K562 (cell line): ENCODE results near the gene SMIM23. TPM values are rescaled to one million over a fixed set of nuclear protein-coding genes. Genes with fewer than 3 reads are reported as not detected.

ENCODE experiments used
- ATAC-seq: fragments of 200-7000 bp; cut with Tn5 transposase; 3 replicates; pipeline ENCODE4 v1.9.1; 2020; ENCODE audit warnings: moderate library complexity
- BruUV-seq: library from RNA; stranded (reverse); fragments of 400-500 nt; replicated peaks from 2 replicates; lab custom pipeline; 2021; lab: Mats Ljungman, UMichigan
- CTCF ChIA-PET: fragments of 300-600 bp; formaldehyde crosslinking; extraction: SDS; loops from one replicate; lab custom pipeline; 2021; ENCODE audit warnings: low intra/inter-chr PET ratio; lab: Yijun Ruan, JAX
- POLR2A ChIA-PET: fragments of 300-600, 350-650 bp; sonication (Branson Sonifier 250); formaldehyde crosslinking; extraction: SDS; loops from one replicate; lab custom pipeline; 2021; ENCODE audit warnings: antibody characterized with exemption, inconsistent platforms; lab: Yijun Ruan, JAX
- DNase-seq, 4 experiments: peaks; one replicate each; pipeline versions ENCODE4 v3.0.0 to v3.0.0-alpha.2; 2011 to 2018; ENCODE audit warnings: low spot score in 3 of 4, mixed read lengths in 3 of 4; ENCODE audit errors: extremely low read depth in 1 of 4
- FAIRE-seq: peaks from 2 replicates; lab custom pipeline; 2011; peaks lifted over from hg19 to GRCh38; lab: Jason Lieb, UNC
- H2AFZ ChIP-seq: 2 replicates; pipeline ENCODE4 v1.6.0; 2011; ENCODE audit warnings: low read depth, low read length, control low read depth, inconsistent platforms
- H3K27ac ChIP-seq: fragments of 200-600 bp; 3 replicates; pipeline ENCODE4 v1.8.0; 2011; ENCODE audit warnings: low read depth, mild to moderate bottlenecking, control low read depth, inconsistent platforms, low read length, moderate library complexity, mixed read lengths; ENCODE audit errors: extremely low read depth
- H3K27me3 ChIP-seq, 2 experiments: fragments of 300-600 bp in 1 of 2; 2 replicates in 1 of 2; 3 replicates in 1 of 2; pipeline versions ENCODE4 v1.6.0 to v1.8.0; 2011; ENCODE audit warnings: inconsistent platforms in 2 of 2, low read length in 2 of 2, mild to moderate bottlenecking in 1 of 2, mixed read lengths in 1 of 2, moderate library complexity in 1 of 2; ENCODE audit not compliant: control insufficient read depth in 2 of 2, insufficient read depth in 2 of 2
- H3K36me3 ChIP-seq: fragments of 300-600 bp; 3 replicates; pipeline ENCODE4 v1.8.0; 2011; ENCODE audit warnings: mild to moderate bottlenecking, low read length, inconsistent platforms; ENCODE audit not compliant: control insufficient read depth, insufficient read depth
- H3K4me1 ChIP-seq, 2 experiments: fragments of 200-600 bp in 1 of 2; replicated peaks in 1 of 2; 2 replicates in 1 of 2; 3 replicates in 1 of 2; pipeline versions ENCODE4 v1.5.1 to v1.8.0; 2011; ENCODE audit warnings: inconsistent platforms in 2 of 2, low read length in 2 of 2, mild to moderate bottlenecking in 1 of 2, mixed read lengths in 1 of 2, moderate library complexity in 1 of 2; ENCODE audit not compliant: control insufficient read depth in 2 of 2, insufficient read depth in 2 of 2
- H3K4me2 ChIP-seq: 2 replicates; pipeline ENCODE4 v1.6.1; 2011; ENCODE audit warnings: low read length, control low read depth, inconsistent platforms, mixed read lengths; ENCODE audit not compliant: insufficient read depth
- H3K4me3 ChIP-seq: fragments of 200-600 bp; sonication (generic), shearing (Covaris generic); 2 replicates; pipeline ENCODE4 v1.5.1; 2016; ENCODE audit warnings: control low read depth, inconsistent platforms
- H3K79me2 ChIP-seq: fragments of 200-600 bp; 3 replicates; pipeline ENCODE4 v1.8.0; 2011; ENCODE audit warnings: low read length, inconsistent platforms; ENCODE audit not compliant: control insufficient read depth, insufficient read depth
- H3K9ac ChIP-seq, 2 experiments: 2 replicates each; pipeline versions ENCODE4 v1.6.0 to v1.6.1; 2011; ENCODE audit warnings: low read depth in 2 of 2, low read length in 2 of 2, control low read depth in 1 of 2, inconsistent platforms in 1 of 2, mild to moderate bottlenecking in 1 of 2, mixed read lengths in 1 of 2; ENCODE audit not compliant: insufficient read depth in 1 of 2
- H3K9me1 ChIP-seq: one replicate; pipeline ENCODE4 v1.6.0; 2011; ENCODE audit warnings: inconsistent platforms, mild to moderate bottlenecking, low read length, moderate library complexity; ENCODE audit not compliant: control insufficient read depth, insufficient read depth
- H3K9me3 ChIP-seq: replicated peaks from 2 replicates; pipeline ENCODE4 v1.5.1; 2011; ENCODE audit warnings: low read depth, low read length, inconsistent platforms; ENCODE audit not compliant: control insufficient read depth, insufficient read depth
- H4K20me1 ChIP-seq: replicated peaks from 2 replicates; pipeline ENCODE4 v1.6.1; 2011; ENCODE audit warnings: low read length, inconsistent platforms, mixed read lengths; ENCODE audit not compliant: control insufficient read depth, insufficient read depth
- NFYB ChIP-seq: IDR thresholded peaks from 2 replicates; pipeline ENCODE4 v1.6.1; 2011; ENCODE audit warnings: mild to moderate bottlenecking, moderate library complexity; ENCODE audit not compliant: insufficient read length; ENCODE audit errors: extremely low read depth
- RAD51 ChIP-seq: fragments of 450-650 bp; IDR thresholded peaks from 2 replicates; pipeline ENCODE4 v1.7.1; 2016; ENCODE audit warnings: low read depth, mild to moderate bottlenecking, borderline replicate concordance
- TOE1 ChIP-seq, 2 experiments: fragments of 450-650 bp in 1 of 2; sonication (generic) in 1 of 2; formaldehyde crosslinking in 1 of 2; IDR thresholded peaks; 2 replicates each; pipeline versions ENCODE4 v1.7.1 to v1.8.0; 2016 to 2022; ENCODE audit warnings: borderline replicate concordance in 2 of 2, mild to moderate bottlenecking in 2 of 2, antibody characterized with exemption in 1 of 2, inconsistent platforms in 1 of 2, low read depth in 1 of 2, missing genetic modification reagents in 1 of 2, moderate library complexity in 1 of 2
- WGBS: fragments of 100-300 bp; shearing (Covaris generic); methylation state at CpG from one replicate; pipeline ENCODE4 v1.1.6; 2016; ENCODE audit warnings: low coverage, mixed read lengths; ENCODE audit not compliant: insufficient coverage; ENCODE audit errors: missing lambda C conversion rate; 5-methylcytosine and 5-hydroxymethylcytosine counted together
- in situ Hi-C: fragments of 300-500 bp; cut with MboI; formaldehyde crosslinking; loops from 4 replicates; pipeline ENCODE4 v1.15.0; 2018; ENCODE audit warnings: inconsistent platforms, mixed read lengths
- intact Hi-C: fragments of 100-400 bp; cut with micrococcal nuclease; formaldehyde crosslinking; loops from 2 replicates; pipeline ENCODE4 v1.14.2; 2022
- polyA plus RNA-seq, 8 experiments: library from polyadenylated mRNA; depleted of rRNA in 4 of 8; stranded (reverse) in 5 of 8; unstranded in 3 of 8; fragments of >200 nt; fragmentation: Nextera tagmentation in 2 of 8; fragmentation: Illumina TruSeq in 1 of 8; extraction: Ambion mirVana in 2 of 8; extraction: Trizol in 1 of 8; gene quantifications; 2 replicates each; pipeline versions ENCODE4 v1.2.1 to v1.2.3, GENCODE V29; 2011 to 2014; ENCODE audit warnings: inconsistent platforms in 1 of 8, missing spikeins in 1 of 8
- total RNA-seq, 7 experiments: library from RNA; depleted of rRNA in 6 of 7; stranded (reverse); fragments of >200 nt in 6 of 7; fragmentation: Illumina TruSeq in 2 of 7; extraction: Trizol in 2 of 7; gene quantifications; 2 replicates each; pipeline versions ENCODE4 v1.2.1 to v1.2.3, GENCODE V29; 2011 to 2021; ENCODE audit warnings: low replicate concordance in 1 of 7
- TF ChIP-seq, protein P1 (sequence below): sonication (generic); formaldehyde crosslinking; IDR thresholded peaks from 2 replicates; pipeline ENCODE4 v1.5.0; 2020; ENCODE audit warnings: missing genetic modification reagents
- TF ChIP-seq, protein P2 (sequence below): sonication (generic); formaldehyde crosslinking; IDR thresholded peaks from 2 replicates; pipeline ENCODE4 v1.9.0; 2022; ENCODE audit warnings: mild to moderate bottlenecking, missing genetic modification reagents

Gene SMIM23
- total and polyA plus RNA-seq, 9 of the 15 experiments (the other 6 are each of a cell fraction or from before 2014, with no cell fraction given): not detected

- FAIRE-seq: no peak
- in situ Hi-C loops: no loop called here
- ChIA-PET CTCF (no interaction called here), POLR2A (interaction anchor here (0.7 to 2.6 kb wide), 2 partner anchors 10 to 18 kb away, joined by 3 to 11 read pairs; no protein-coding TSS in a partner anchor)
- H3K4me3 ChIP-seq: no peak overlapping the region
- no peaks in the 10 kb centered on the region for H3K36me3 ChIP-seq
- H3K27me3 ChIP-seq: peaks cover under 1 to 10% of the 10 kb centered on the region in 2 experiments; a peak in 3 of 5 replicates
- H3K9ac ChIP-seq: no peak overlapping the region
- intact Hi-C loops: no loop called here
- H3K79me2 ChIP-seq: no peaks in the 10 kb centered on the region
- BruUV-seq: no TSS peak
- DNase-seq: peak; percentile 7 to 62 (median 46)
- H3K4me2 ChIP-seq: no peak overlapping the region
- peaks cover 14 to 17% of the 10 kb centered on the region in 2 experiments; a peak in 4 of 5 replicates for H3K4me1 ChIP-seq
- no peaks in the 10 kb centered on the region for H4K20me1 ChIP-seq
- no peaks in the 10 kb centered on the region for H3K9me3 ChIP-seq
- H2AFZ ChIP-seq: no peak overlapping the region
- TF ChIP-seq NFYB: peak; percentile 45
- TF ChIP-seq, protein P1, sequence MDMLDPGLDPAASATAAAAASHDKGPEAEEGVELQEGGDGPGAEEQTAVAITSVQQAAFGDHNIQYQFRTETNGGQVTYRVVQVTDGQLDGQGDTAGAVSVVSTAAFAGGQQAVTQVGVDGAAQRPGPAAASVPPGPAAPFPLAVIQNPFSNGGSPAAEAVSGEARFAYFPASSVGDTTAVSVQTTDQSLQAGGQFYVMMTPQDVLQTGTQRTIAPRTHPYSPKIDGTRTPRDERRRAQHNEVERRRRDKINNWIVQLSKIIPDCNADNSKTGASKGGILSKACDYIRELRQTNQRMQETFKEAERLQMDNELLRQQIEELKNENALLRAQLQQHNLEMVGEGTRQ (CRISPR knock-in tag): peak; percentile 77
- TF ChIP-seq RAD51: peak; percentile 76; the same call in 1 of the 2 replicates
- TF ChIP-seq TOE1 (IDR thresholded peaks at IDR 0.05; ENCODE audit: borderline replicate concordance): no peak
- TF ChIP-seq TOE1 (CRISPR knock-in tag; IDR thresholded peaks at IDR 0.05; ENCODE audit: borderline replicate concordance, low read depth): no peak
- TF ChIP-seq, protein P2, sequence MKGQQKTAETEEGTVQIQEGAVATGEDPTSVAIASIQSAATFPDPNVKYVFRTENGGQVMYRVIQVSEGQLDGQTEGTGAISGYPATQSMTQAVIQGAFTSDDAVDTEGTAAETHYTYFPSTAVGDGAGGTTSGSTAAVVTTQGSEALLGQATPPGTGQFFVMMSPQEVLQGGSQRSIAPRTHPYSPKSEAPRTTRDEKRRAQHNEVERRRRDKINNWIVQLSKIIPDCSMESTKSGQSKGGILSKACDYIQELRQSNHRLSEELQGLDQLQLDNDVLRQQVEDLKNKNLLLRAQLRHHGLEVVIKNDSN (CRISPR knock-in tag): peak; percentile 87
- TF ChIP-seq, all 486 proteins: peak for 4
- H3K27ac ChIP-seq: no peak overlapping the region
- no peaks in the 10 kb centered on the region for H3K9me1 ChIP-seq
- 37% methylated on average over 2 of the region's 2 CpGs for WGBS
- peak; percentile 70 for ATAC-seq
These were observed 54.4 kb downstream of the SMIM23 start for GRCh38 chr5:171840066-171840465.

Other genes starting within 250 kb of the SMIM23 start
- gene FBXW11, start 220.8 kb downstream of the SMIM23 start, total RNA-seq (2014; rRNA removed): 16.7 and 20.3 TPM in 2 replicates
- gene FBXW11, start 220.8 kb downstream of the SMIM23 start, total RNA-seq (2014; rRNA removed; fragmentation: Illumina TruSeq; extraction: Trizol): 27.0 and 27.7 TPM in 2 replicates
- 24.8 and 27.2 TPM in 2 replicates for gene FBXW11, start 220.8 kb downstream of the SMIM23 start, total RNA-seq (2015; rRNA removed; fragmentation: Illumina TruSeq; extraction: Trizol)
- 23.6 and 24.0 TPM in 2 replicates for gene FBXW11, start 220.8 kb downstream of the SMIM23 start, total RNA-seq (2021)
- gene FBXW11, start 220.8 kb downstream of the SMIM23 start, polyA plus RNA-seq (2011; rRNA removed): 27.3 and 28.6 TPM in 2 replicates
- 20.9 and 24.8 TPM in 2 replicates for gene FBXW11, start 220.8 kb downstream of the SMIM23 start, polyA plus RNA-seq (2014; fragmentation: Illumina TruSeq; extraction: Trizol)
- 1 to 10 TPM; 3.0 to 3.5 TPM for gene FBXW11, start 220.8 kb downstream of the SMIM23 start, polyA plus RNA-seq (2014; fragmentation: Nextera tagmentation; extraction: Ambion mirVana)
- 13.1 and 15.6 TPM in 2 replicates for gene FBXW11, start 220.8 kb downstream of the SMIM23 start, polyA plus RNA-seq (2014; rRNA removed)